IMR-90 (cell line): ENCODE data around the gene MON1A.

Source experiments
- CTCF ChIP-seq: conservative IDR thresholded peaks from 2 replicates; pipeline ENCODE4 v1.5.1; 2012; ENCODE audit warnings: mild to moderate bottlenecking, low read depth, low read length, improper control_type of control experiment
- USF2 ChIP-seq: fragments of 150-350 bp; IDR thresholded peaks from 2 replicates; pipeline ENCODE4 v1.6.1; 2017; ENCODE audit warnings: mild to moderate bottlenecking, antibody characterized with exemption, low read length, low read depth

- TF ChIP-seq CTCF (no peak), USF2 (no peak)
Observed at GRCh38 chr3:49976942-49977341, 47.3 kb upstream of the MON1A start.
